ENCODE data around the gene ARMC8.

ARMC8 gene

GRCh38 chr3:138222942-138223287, 35.8 kb downstream of the ARMC8 start:
- no peak overlapping the region for H3K27ac ChIP-seq
- no peak overlapping the region for H2AFZ ChIP-seq (ENCODE audit: low read depth)
- no peaks in the 10 kb centered on the region; the same call in 1 of the 2 replicates for H3K36me3 ChIP-seq (ENCODE audit: insufficient read depth)
- H3K79me2 ChIP-seq (ENCODE audit: insufficient read depth, low read depth), result no peaks in the 10 kb centered on the region; the same call in 1 of the 2 replicates
- H3K4me1 ChIP-seq (ENCODE audit: low read depth, poor library complexity, severe bottlenecking), result peaks cover 3% of the 10 kb centered on the region
- TF ChIP-seq CTCF (conservative IDR thresholded peaks at IDR 0.05; ENCODE audit: low read depth, low read length), result no peak
- H3K4me3 ChIP-seq (IDR thresholded peaks at IDR 0.05; ENCODE audit: insufficient read depth, low read depth, low read length), result no peak overlapping the region
- no peak overlapping the region for H3K9ac ChIP-seq
- H3K4me2 ChIP-seq, result no peak overlapping the region
- no peaks in the 10 kb centered on the region for H3K27me3 ChIP-seq (ENCODE audit: insufficient read depth, low read depth)
- no peaks in the 10 kb centered on the region for H4K20me1 ChIP-seq (ENCODE audit: insufficient read depth)

GRCh38 chr3:138227650-138228049, 40.5 kb downstream of the ARMC8 start:
- H3K79me2 ChIP-seq (ENCODE audit: insufficient read depth, low read depth), result no peaks in the 10 kb centered on the region
- no peak overlapping the region for H3K9ac ChIP-seq
- no peaks in the 10 kb centered on the region for H4K20me1 ChIP-seq (ENCODE audit: insufficient read depth)
- TF ChIP-seq CTCF (conservative IDR thresholded peaks at IDR 0.05; ENCODE audit: low read depth, low read length), result no peak
- no peak overlapping the region for H3K4me2 ChIP-seq
- H3K36me3 ChIP-seq (ENCODE audit: insufficient read depth), result no peaks in the 10 kb centered on the region; the same call in 1 of the 2 replicates
- peaks cover 4% of the 10 kb centered on the region for H3K4me1 ChIP-seq (ENCODE audit: low read depth, poor library complexity, severe bottlenecking)
- no peak overlapping the region for H3K4me3 ChIP-seq (IDR thresholded peaks at IDR 0.05; ENCODE audit: insufficient read depth, low read depth, low read length)
- H3K27me3 ChIP-seq (ENCODE audit: insufficient read depth, low read depth), result no peaks in the 10 kb centered on the region
- H2AFZ ChIP-seq (ENCODE audit: low read depth), result no peak overlapping the region
- no peak overlapping the region for H3K27ac ChIP-seq

- H3K36me3 ChIP-seq (ENCODE audit: insufficient read depth), result no peaks in the 10 kb centered on the region
- H3K27me3 ChIP-seq (ENCODE audit: insufficient read depth, low read depth), result no peaks in the 10 kb centered on the region
- no peak overlapping the region for H2AFZ ChIP-seq (ENCODE audit: low read depth)
- H3K4me1 ChIP-seq (ENCODE audit: low read depth, poor library complexity, severe bottlenecking), result peaks cover 10% of the 10 kb centered on the region
- no peak overlapping the region for H3K27ac ChIP-seq
- H3K79me2 ChIP-seq (ENCODE audit: insufficient read depth, low read depth), result no peaks in the 10 kb centered on the region
- H3K9ac ChIP-seq, result no peak overlapping the region
- H3K4me3 ChIP-seq (IDR thresholded peaks at IDR 0.05; ENCODE audit: insufficient read depth, low read depth, low read length), result no peak overlapping the region
- H4K20me1 ChIP-seq (ENCODE audit: insufficient read depth), result no peaks in the 10 kb centered on the region
- no peak overlapping the region for H3K4me2 ChIP-seq
- no peak for TF ChIP-seq CTCF (conservative IDR thresholded peaks at IDR 0.05; ENCODE audit: low read depth, low read length)
These were observed 43.4 kb downstream of the ARMC8 start for GRCh38 chr3:138230525-138230924.

GRCh38 chr3:138232705-138233364, 45.7 kb downstream of the ARMC8 start:
- no peaks in the 10 kb centered on the region for H3K27me3 ChIP-seq (ENCODE audit: insufficient read depth, low read depth)
- H3K4me3 ChIP-seq (IDR thresholded peaks at IDR 0.05; ENCODE audit: insufficient read depth, low read depth, low read length), result no peak overlapping the region
- H3K27ac ChIP-seq, result no peak overlapping the region
- H4K20me1 ChIP-seq (ENCODE audit: insufficient read depth), result no peaks in the 10 kb centered on the region
- no peak overlapping the region for H3K9ac ChIP-seq
- no peak overlapping the region for H2AFZ ChIP-seq (ENCODE audit: low read depth)
- H3K79me2 ChIP-seq (ENCODE audit: insufficient read depth, low read depth), result no peaks in the 10 kb centered on the region
- H3K36me3 ChIP-seq (ENCODE audit: insufficient read depth), result peaks cover 3% of the 10 kb centered on the region; the same call in 1 of the 2 replicates
- H3K4me2 ChIP-seq, result no peak overlapping the region
- peaks cover 10% of the 10 kb centered on the region for H3K4me1 ChIP-seq (ENCODE audit: low read depth, poor library complexity, severe bottlenecking)
- TF ChIP-seq CTCF (conservative IDR thresholded peaks at IDR 0.05; ENCODE audit: low read depth, low read length), result no peak

Measured in KMS-11 (cell line).